WTC11 (cell line): ENCODE data around the gene SLC15A1.

Experiments used
- ATF3 ChIP-seq: sonication (generic); formaldehyde crosslinking; conservative IDR thresholded peaks from 2 replicates; pipeline ENCODE4 v1.8.1; 2022; ENCODE audit warnings: mild to moderate bottlenecking, missing genetic modification reagents
- CREM ChIP-seq: sonication (generic); formaldehyde crosslinking; IDR thresholded peaks from 2 replicates; pipeline ENCODE4 v1.8.1; 2022; ENCODE audit warnings: mild to moderate bottlenecking, missing genetic modification reagents, moderate library complexity
- CTCF ChIP-seq: fragments of 200-600 bp; IDR thresholded peaks from 2 replicates; pipeline ENCODE4 v1.8.0; 2022; ENCODE audit warnings: antibody characterized with exemption
- ELF4 ChIP-seq: sonication (generic); formaldehyde crosslinking; IDR thresholded peaks from 2 replicates; pipeline ENCODE4 v1.8.1; 2022; ENCODE audit warnings: low read depth, mild to moderate bottlenecking, moderate library complexity, missing genetic modification reagents
- ESRRA ChIP-seq: sonication (generic); formaldehyde crosslinking; IDR thresholded peaks from 2 replicates; pipeline ENCODE4 v1.8.1; 2022; ENCODE audit warnings: mild to moderate bottlenecking, missing genetic modification reagents, borderline replicate concordance
- JAZF1 ChIP-seq: fragments of 250-450 bp; sonication (Bioruptor Pico); IDR thresholded peaks from 2 replicates; pipeline ENCODE4 v1.9.0; 2021; ENCODE audit warnings: moderate library complexity, mild to moderate bottlenecking, inconsistent platforms
- NFYB ChIP-seq: sonication (generic); formaldehyde crosslinking; conservative IDR thresholded peaks from 2 replicates; pipeline ENCODE4 v1.8.0; 2022; ENCODE audit warnings: low read depth, missing genetic modification reagents
- OVOL2 ChIP-seq: fragments of 250-450 bp; sonication (Bioruptor Pico); IDR thresholded peaks from 2 replicates; pipeline ENCODE4 v1.9.0; 2021; ENCODE audit warnings: mild to moderate bottlenecking, borderline replicate concordance
- TCF7 ChIP-seq: sonication (generic); formaldehyde crosslinking; IDR thresholded peaks from 2 replicates; pipeline ENCODE4 v1.8.0; 2022; ENCODE audit warnings: mild to moderate bottlenecking, low read depth, missing genetic modification reagents, moderate library complexity
- ZNF138 ChIP-seq: sonication (generic); formaldehyde crosslinking; conservative IDR thresholded peaks from 2 replicates; pipeline ENCODE4 v1.8.1; 2022; ENCODE audit warnings: mild to moderate bottlenecking, moderate library complexity, missing genetic modification reagents
- ZNF423 ChIP-seq: fragments of 250-450 bp; sonication (Bioruptor Pico); IDR thresholded peaks from 2 replicates; pipeline ENCODE4 v2.1.2; 2022; ENCODE audit warnings: mild to moderate bottlenecking, moderate library complexity
- TF ChIP-seq, protein P1 (sequence below): sonication (generic); formaldehyde crosslinking; conservative IDR thresholded peaks from 2 replicates; pipeline ENCODE4 v1.8.1; 2023; ENCODE audit warnings: mild to moderate bottlenecking, low read depth, missing genetic modification reagents, moderate library complexity
- TF ChIP-seq, protein P2 (sequence below): fragments of 250-450 bp; sonication (Bioruptor Pico); IDR thresholded peaks from 2 replicates; pipeline ENCODE4 v2.1.2; 2022; ENCODE audit warnings: mild to moderate bottlenecking, moderate library complexity

GRCh38 chr13:98791611-98792010 is 39.1 kb upstream of the SLC15A1 start:
- no peak for TF ChIP-seq TCF7 (CRISPR knock-in tag)
- TF ChIP-seq, protein P1, sequence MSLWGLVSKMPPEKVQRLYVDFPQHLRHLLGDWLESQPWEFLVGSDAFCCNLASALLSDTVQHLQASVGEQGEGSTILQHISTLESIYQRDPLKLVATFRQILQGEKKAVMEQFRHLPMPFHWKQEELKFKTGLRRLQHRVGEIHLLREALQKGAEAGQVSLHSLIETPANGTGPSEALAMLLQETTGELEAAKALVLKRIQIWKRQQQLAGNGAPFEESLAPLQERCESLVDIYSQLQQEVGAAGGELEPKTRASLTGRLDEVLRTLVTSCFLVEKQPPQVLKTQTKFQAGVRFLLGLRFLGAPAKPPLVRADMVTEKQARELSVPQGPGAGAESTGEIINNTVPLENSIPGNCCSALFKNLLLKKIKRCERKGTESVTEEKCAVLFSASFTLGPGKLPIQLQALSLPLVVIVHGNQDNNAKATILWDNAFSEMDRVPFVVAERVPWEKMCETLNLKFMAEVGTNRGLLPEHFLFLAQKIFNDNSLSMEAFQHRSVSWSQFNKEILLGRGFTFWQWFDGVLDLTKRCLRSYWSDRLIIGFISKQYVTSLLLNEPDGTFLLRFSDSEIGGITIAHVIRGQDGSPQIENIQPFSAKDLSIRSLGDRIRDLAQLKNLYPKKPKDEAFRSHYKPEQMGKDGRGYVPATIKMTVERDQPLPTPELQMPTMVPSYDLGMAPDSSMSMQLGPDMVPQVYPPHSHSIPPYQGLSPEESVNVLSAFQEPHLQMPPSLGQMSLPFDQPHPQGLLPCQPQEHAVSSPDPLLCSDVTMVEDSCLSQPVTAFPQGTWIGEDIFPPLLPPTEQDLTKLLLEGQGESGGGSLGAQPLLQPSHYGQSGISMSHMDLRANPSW (CRISPR knock-in tag) = no peak
- TF ChIP-seq CTCF = no peak
- TF ChIP-seq NFYB (CRISPR knock-in tag) = no peak
- no peak for TF ChIP-seq ELF4 (CRISPR knock-in tag)
- TF ChIP-seq JAZF1 (CRISPR knock-in tag) = no peak
- no peak for TF ChIP-seq ESRRA (CRISPR knock-in tag)
- TF ChIP-seq ZNF423 (CRISPR knock-in tag) = no peak
- TF ChIP-seq, protein P2, sequence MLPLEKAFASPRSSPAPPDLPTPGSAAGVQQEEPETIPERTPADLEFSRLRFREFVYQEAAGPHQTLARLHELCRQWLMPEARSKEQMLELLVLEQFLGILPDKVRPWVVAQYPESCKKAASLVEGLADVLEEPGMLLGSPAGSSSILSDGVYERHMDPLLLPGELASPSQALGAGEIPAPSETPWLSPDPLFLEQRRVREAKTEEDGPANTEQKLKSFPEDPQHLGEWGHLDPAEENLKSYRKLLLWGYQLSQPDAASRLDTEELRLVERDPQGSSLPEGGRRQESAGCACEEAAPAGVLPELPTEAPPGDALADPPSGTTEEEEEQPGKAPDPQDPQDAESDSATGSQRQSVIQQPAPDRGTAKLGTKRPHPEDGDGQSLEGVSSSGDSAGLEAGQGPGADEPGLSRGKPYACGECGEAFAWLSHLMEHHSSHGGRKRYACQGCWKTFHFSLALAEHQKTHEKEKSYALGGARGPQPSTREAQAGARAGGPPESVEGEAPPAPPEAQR = no peak
- TF ChIP-seq CREM (CRISPR knock-in tag) = no peak
- no peak for TF ChIP-seq OVOL2 (CRISPR knock-in tag)
- no peak for TF ChIP-seq ZNF138 (CRISPR knock-in tag)
- TF ChIP-seq ATF3 (CRISPR knock-in tag) = no peak
